HUDEP-2 (cell line): ENCODE measurements around the gene IGF2R.

ENCODE experiments used
- DNase-seq, 76 experiments: peaks; one replicate each; lab custom pipeline; 2025; ENCODE audit not compliant: unreplicated experiment in 76 of 76; lab: John Stamatoyannopoulos, UW

Gene IGF2R

GRCh38 chr6:160070427-160070826 is 101.5 kb downstream of the IGF2R start:
- no peak for DNase-seq

GRCh38 chr6:160070831-160071230 is 101.9 kb downstream of the IGF2R start:
- DNase-seq: no peak

DNA sequence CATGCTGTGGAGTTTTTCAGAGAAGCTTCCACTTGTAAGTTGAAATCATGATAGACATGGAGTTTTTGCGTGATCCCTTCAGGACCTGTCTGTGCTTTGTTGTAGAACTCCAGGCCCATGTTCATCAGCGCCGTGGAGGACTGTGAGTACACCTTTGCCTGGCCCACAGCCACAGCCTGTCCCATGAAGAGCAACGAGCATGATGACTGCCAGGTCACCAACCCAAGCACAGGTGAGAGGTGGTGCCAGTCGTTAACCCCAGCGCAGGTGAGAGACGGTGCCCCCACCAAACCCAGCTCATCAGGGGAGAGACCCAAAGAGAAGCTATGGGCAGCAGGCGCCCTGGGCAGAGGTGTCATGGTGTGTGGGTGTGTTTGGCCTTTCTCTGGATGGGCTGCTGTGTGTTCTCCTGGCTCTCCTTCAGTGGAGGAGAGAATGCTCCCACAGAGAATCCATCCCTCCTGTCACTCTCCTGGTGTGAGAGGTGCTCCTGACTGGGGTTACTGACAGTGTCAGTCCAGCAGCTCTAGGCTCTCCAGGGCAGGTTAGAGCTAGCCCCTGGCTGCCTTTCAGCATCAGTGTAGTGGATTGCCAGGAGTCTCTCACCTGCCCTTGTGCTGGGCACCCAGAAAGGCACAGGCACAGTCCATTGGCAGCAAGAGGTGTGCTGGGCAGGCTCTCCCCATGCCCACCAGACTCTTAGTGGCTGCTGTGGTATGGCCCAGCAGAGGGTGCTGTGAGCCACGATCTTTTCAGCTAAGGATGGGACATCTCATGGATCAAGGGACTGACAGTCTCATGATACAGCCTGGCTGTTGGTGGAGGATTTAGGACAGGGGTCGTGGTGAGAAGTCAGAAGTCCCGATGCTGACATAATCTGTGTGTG is 103.2 kb downstream of the IGF2R start:
- peak in 10 of 76 experiments; percentile 6 to 47 (median 14) for DNase-seq

- no peak for DNase-seq
These were observed 104.4 kb downstream of the IGF2R start for GRCh38 chr6:160073272-160073671.

- DNase-seq: no peak
These were observed 107.1 kb downstream of the IGF2R start for GRCh38 chr6:160076009-160076408.

DNA sequence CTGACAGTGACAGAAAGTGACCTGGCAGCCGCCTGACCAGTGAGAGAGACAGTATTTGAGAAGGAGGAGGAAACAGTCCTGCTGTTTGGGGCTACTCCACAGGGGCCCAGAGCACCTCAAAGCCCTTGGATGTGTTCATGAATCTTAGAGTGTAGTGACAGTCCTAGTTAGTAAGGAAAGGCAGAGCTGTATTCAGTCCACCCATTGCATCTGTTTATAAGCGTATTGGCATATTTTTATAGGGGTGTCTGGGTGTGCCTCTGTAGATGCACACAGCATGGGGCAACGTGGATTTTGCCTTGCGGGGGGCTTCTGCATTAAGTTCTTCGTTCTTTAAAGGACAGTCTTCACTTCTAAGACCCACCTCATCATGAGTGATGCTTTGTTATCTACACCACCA is 108.1 kb downstream of the IGF2R start:
- no peak for DNase-seq

DNA sequence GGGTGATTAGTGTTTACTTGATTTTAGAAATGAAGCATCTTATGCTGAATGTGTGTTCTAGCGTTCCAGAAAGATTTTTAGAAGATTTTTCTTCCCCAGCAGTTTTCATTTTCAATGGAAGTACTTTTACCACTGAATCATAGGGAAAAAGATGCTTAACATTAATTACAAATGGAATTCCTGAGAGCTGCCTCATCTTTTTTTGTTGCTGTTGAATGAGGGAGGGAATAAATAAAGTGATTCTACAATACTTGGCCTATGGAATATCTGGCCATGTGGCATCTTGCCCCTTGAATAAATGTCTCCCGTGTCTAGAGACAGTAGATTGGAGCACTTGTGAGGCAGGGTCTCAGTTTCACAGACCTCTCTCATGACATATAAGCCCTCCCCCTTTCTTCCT is 108.6 kb downstream of the IGF2R start:
- no peak for DNase-seq

DNA sequence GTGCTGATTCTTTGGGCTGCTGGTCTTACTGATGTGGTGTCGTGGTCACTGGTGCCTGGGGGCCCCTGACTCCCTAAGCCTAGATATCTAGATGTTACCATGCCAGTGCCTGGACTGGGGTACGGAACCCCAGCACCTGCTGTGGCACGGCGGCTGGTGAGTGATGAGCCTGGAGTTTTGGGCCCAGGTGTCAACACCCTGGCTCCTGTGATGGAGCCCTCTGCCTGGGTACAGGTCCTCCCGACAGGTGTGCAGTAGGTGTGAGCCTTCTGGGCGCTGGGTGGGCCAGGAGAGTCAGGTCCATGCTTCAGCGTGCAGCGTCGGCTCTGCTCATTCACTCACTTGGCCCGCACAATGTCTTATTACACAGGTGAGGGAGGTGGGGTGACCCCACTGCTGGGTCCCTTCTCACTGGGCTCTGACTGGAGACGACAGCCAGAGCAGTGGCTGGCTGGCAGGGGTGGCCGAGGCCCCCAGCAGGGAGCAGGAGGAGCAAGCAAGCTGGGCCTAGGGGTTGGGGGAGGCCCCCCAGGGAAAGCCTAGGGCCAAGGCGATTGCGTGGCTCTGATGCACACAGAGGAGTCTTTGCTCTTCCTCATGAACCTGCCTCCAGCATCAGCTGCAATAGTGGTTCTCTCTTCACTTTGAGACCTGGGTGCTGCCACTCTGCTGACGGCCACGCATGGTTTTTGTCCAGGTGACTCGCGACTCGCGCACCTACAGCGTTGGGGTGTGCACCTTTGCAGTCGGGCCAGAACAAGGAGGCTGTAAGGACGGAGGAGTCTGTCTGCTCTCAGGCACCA is 110.2 kb downstream of the IGF2R start:
- DNase-seq: no peak

DNA sequence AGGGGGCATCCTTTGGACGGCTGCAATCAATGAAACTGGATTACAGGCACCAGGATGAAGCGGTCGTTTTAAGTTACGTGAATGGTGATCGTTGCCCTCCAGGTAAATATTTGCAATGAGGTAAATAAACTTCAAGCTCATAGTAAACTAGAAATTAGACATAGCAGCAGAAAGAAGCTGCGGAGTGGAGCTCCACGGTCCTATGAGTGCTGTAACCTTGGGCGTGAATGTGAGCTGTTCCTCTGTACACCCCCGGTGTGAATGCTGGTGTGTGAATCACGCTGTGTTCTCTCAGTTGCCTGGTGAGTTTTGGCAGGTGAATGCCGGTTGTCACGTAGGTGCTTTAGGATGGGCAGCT is 110.8 kb downstream of the IGF2R start:
- no peak for DNase-seq

- no peak for DNase-seq
These were observed 111.2 kb downstream of the IGF2R start for GRCh38 chr6:160080097-160080496.

- DNase-seq: no peak
These were observed 112.5 kb downstream of the IGF2R start for GRCh38 chr6:160081398-160081797.

GRCh38 chr6:160082627-160083026 is 113.7 kb downstream of the IGF2R start:
- no peak for DNase-seq

DNA sequence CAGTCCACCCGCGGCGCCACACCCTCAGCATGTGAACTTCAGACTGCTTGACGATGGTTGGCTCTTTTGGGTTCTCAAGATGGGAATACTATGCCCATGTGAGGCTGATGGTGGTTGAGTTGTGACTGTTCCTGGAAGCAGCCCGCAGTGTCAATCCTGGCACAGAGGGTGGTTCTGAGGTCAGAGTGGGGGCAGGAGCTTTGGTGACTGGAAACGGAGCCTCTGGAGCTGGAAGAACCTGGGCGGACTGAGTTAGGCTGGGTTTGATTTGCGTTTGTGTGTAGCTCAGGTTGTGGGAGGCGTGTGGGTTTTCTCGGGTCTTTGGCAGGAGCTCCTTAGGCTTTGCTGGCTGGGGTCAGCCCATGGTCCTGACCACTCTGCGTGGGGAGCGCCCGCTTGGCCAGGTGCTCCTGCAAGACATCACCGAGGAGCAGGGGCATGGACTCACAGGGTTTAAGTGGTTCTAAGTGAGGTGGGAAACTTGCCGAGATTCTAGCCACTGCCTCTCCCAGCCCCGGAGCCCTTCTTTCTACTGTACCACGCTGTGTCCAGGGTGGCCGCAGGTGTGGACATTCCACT is 115.4 kb downstream of the IGF2R start:
- DNase-seq: no peak

- DNase-seq: no peak
These were observed 116.3 kb downstream of the IGF2R start for GRCh38 chr6:160085226-160085625.

DNA sequence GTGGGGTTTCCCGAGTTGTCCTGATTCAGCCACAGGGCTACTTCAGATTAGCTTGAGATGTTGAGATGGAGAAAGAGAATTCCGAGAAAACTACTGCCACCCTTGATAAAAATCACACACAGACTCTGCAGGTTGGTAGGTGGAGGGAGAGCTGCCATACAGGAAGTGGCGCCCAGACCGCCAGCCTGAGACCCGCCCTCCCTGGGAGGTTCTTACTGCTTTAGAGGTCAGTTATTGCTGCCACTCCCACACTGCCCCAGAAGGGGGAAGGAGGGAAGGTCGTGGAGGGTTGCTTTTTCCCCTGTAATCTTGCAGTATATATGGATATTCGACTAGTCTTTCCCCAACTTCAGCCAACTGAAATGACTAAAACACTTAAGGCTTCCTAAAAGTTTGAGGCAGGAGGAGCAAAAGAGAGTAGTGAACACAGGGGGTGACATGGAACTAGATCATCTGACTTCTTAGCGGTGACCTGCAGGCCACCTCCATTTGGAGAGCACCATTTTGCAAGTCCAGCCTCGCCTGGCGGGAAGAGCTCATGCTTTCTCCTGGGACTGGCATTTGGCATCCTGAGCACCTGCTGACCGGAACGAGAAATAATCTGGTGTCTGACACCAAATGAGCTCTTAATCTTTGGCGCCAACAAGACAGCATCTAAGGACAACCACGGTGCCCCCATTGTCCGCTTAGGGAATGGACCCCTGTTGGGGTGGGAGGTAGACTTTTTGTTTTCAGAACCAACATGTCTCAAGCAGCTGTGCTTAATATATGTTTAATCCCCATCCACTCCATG is 117.0 kb downstream of the IGF2R start:
- peak in 5 of 76 experiments; percentile 17 to 60 (median 27) for DNase-seq

GRCh38 chr6:160086754-160087153 is 117.9 kb downstream of the IGF2R start:
- DNase-seq: no peak

GRCh38 chr6:160088069-160088783 is 119.3 kb downstream of the IGF2R start:
- DNase-seq: peak in 24 of 76 experiments; percentile 10 to 41 (median 24)

- no peak for DNase-seq
These were observed 120.1 kb downstream of the IGF2R start for GRCh38 chr6:160088784-160089533.

- DNase-seq: no peak
These were observed 120.6 kb downstream of the IGF2R start for GRCh38 chr6:160089534-160089897.
